Liver (tissue), 9 donors: ENCODE data around the gene MEIS1. TPM values are rescaled to one million over a fixed set of nuclear protein-coding genes. Genes with fewer than 3 reads are reported as not detected.

Experiments used
- DNase-seq: peaks from one replicate; pipeline ENCODE4 v3.0.0-alpha.2; 2017; ENCODE audit warnings: low spot score
- H3K27ac ChIP-seq, 2 donors: one replicate each; pipeline ENCODE4 v1.7.0; 2013; ENCODE audit warnings: inconsistent platforms in 2 of 2, low read length in 2 of 2, control low read depth in 1 of 2, low read depth in 1 of 2, mild to moderate bottlenecking in 1 of 2
- H3K27me3 ChIP-seq, 4 donors: one replicate each; pipeline versions ENCODE4 v1.6.1 to v1.7.0; 2013; ENCODE audit warnings: low read length in 3 of 4, inconsistent platforms in 1 of 4, mild to moderate bottlenecking in 1 of 4, moderate library complexity in 1 of 4; ENCODE audit not compliant: control insufficient read depth in 4 of 4, insufficient read depth in 4 of 4
- H3K36me3 ChIP-seq, 4 donors: one replicate each; pipeline versions ENCODE4 v1.6.1 to v1.7.0; 2013; ENCODE audit warnings: low read length in 3 of 4, mild to moderate bottlenecking in 3 of 4, low read depth in 1 of 4, moderate library complexity in 1 of 4; ENCODE audit not compliant: control insufficient read depth in 4 of 4, insufficient read depth in 3 of 4
- H3K4me1 ChIP-seq, 4 donors: one replicate each; pipeline versions ENCODE4 v1.6.1 to v1.7.0; 2013; ENCODE audit warnings: low read length in 3 of 4, mild to moderate bottlenecking in 3 of 4, moderate library complexity in 1 of 4; ENCODE audit not compliant: control insufficient read depth in 4 of 4, insufficient read depth in 4 of 4
- H3K4me3 ChIP-seq, 3 donors: one replicate each; pipeline versions ENCODE4 v1.6.1 to v1.7.0; 2013; ENCODE audit warnings: low read length in 3 of 3, control low read depth in 1 of 3, low read depth in 1 of 3, mild to moderate bottlenecking in 1 of 3
- H3K9ac ChIP-seq, 2 donors: one replicate each; pipeline ENCODE4 v1.7.0; 2013; ENCODE audit warnings: low read length in 2 of 2, mild to moderate bottlenecking in 2 of 2, moderate library complexity in 2 of 2, control low read depth in 1 of 2, low read depth in 1 of 2
- H3K9me3 ChIP-seq, 4 donors: one replicate each; pipeline versions ENCODE4 v1.6.1 to v1.7.0; 2013; ENCODE audit warnings: low read length in 3 of 4; ENCODE audit not compliant: control insufficient read depth in 4 of 4
- EGR1 ChIP-seq, 2 donors: IDR thresholded peaks; 2 replicates each; pipeline ENCODE4 v1.6.1; 2016 to 2018; ENCODE audit warnings: antibody characterized with exemption in 2 of 2, low read depth in 2 of 2
- FOXA1 ChIP-seq: IDR thresholded peaks from 2 replicates; pipeline ENCODE4 v1.6.1; 2016; ENCODE audit warnings: antibody characterized with exemption
- FOXA2 ChIP-seq: IDR thresholded peaks from 2 replicates; pipeline ENCODE4 v1.6.1; 2016; ENCODE audit warnings: antibody characterized with exemption
- GABPA ChIP-seq, 2 donors: IDR thresholded peaks in 1 of 2; conservative IDR thresholded peaks in 1 of 2; 2 replicates each; pipeline ENCODE4 v1.6.1; 2016; ENCODE audit warnings: antibody characterized with exemption in 2 of 2, mild to moderate bottlenecking in 1 of 2, moderate library complexity in 1 of 2
- HNF4A ChIP-seq, 2 donors: conservative IDR thresholded peaks; 2 replicates each; pipeline ENCODE4 v1.6.1; 2016; ENCODE audit warnings: antibody characterized with exemption in 2 of 2, mild to moderate bottlenecking in 2 of 2
- HNF4G ChIP-seq: IDR thresholded peaks from 2 replicates; pipeline ENCODE4 v1.6.1; 2016; ENCODE audit warnings: antibody characterized with exemption
- JUND ChIP-seq, 2 donors: IDR thresholded peaks; 2 replicates each; pipeline ENCODE4 v1.6.1; 2016; ENCODE audit warnings: antibody characterized with exemption in 2 of 2
- MAX ChIP-seq: IDR thresholded peaks from 2 replicates; pipeline ENCODE4 v1.6.1; 2016; ENCODE audit warnings: antibody characterized with exemption
- NR2F2 ChIP-seq: IDR thresholded peaks from 2 replicates; pipeline ENCODE4 v1.6.1; 2016; ENCODE audit warnings: antibody characterized with exemption
- RAD21 ChIP-seq, 2 donors: IDR thresholded peaks; 2 replicates each; pipeline ENCODE4 v1.6.1; 2016; ENCODE audit warnings: antibody characterized with exemption in 2 of 2, mild to moderate bottlenecking in 2 of 2
- REST ChIP-seq: IDR thresholded peaks from 2 replicates; pipeline ENCODE4 v1.6.1; 2016; ENCODE audit warnings: antibody characterized with exemption, mild to moderate bottlenecking
- RXRA ChIP-seq, 2 donors: IDR thresholded peaks; 2 replicates each; pipeline ENCODE4 v1.6.1; 2017 to 2018; ENCODE audit warnings: antibody characterized with exemption in 2 of 2, mild to moderate bottlenecking in 1 of 2
- SP1 ChIP-seq: IDR thresholded peaks from 2 replicates; pipeline ENCODE4 v1.6.1; 2018; ENCODE audit warnings: antibody characterized with exemption, mild to moderate bottlenecking
- TAF1 ChIP-seq: conservative IDR thresholded peaks from 2 replicates; pipeline ENCODE4 v1.6.1; 2016; ENCODE audit warnings: antibody characterized with exemption, mild to moderate bottlenecking
- YY1 ChIP-seq: IDR thresholded peaks from 2 replicates; pipeline ENCODE4 v1.6.1; 2016; ENCODE audit warnings: antibody characterized with exemption, mild to moderate bottlenecking
- WGBS: extraction: QIAGEN DNeasy Blood & Tissue Kit; methylation state at CpG from one replicate; pipeline ENCODE4 v1.1.7; 2013; 5-methylcytosine and 5-hydroxymethylcytosine counted together
- polyA plus RNA-seq, 2 donors: library from polyadenylated mRNA; stranded (reverse) in 1 of 2; unstranded in 1 of 2; fragments of 200-250 nt in 1 of 2; fragments of >200 nt in 1 of 2; fragmentation: Nextera tagmentation in 1 of 2; extraction: Ambion mirVana in 1 of 2; gene quantifications; one replicate each; pipeline versions ENCODE4 v1.2.1 to v1.2.3, GENCODE V29; 2013 to 2015
- total RNA-seq, 2 donors: library from RNA; depleted of rRNA; stranded (reverse); fragments of >200 nt; gene quantifications; one replicate each; pipeline ENCODE4 v1.2.3, GENCODE V29; 2014
- TF ChIP-seq, protein P1 (sequence below): IDR thresholded peaks from 2 replicates; pipeline ENCODE4 v1.6.1; 2016; ENCODE audit warnings: antibody characterized with exemption
- TF ChIP-seq, protein P2 (sequence below): IDR thresholded peaks from 2 replicates; pipeline ENCODE4 v1.6.1; 2016; ENCODE audit warnings: antibody characterized with exemption
- TF ChIP-seq, protein P3 (sequence below): fragments of 150-350 bp; IDR thresholded peaks from 2 replicates; pipeline ENCODE4 v1.5.1; 2017; ENCODE audit warnings: improper control_type of control experiment, low read depth, low read length; ENCODE audit not compliant: missing input control
- donor health status: healthy.
- donor health status: healthy.
- donor health status: healthy.
- donor health status: healthy.
- donor health status: healthy.

The MEIS1 gene
- total and polyA plus RNA-seq, 4 donors, result 1.6 to 8.6 (median 5.5) TPM

- Histone ChIP-seq H3K4me1 (peaks cover 5 to 34% (median 23%) of the 10 kb centered on the region in 4 donors), H3K36me3 (no peaks in the 10 kb centered on the region), H3K9me3 (no peaks in the 10 kb centered on the region), H3K9ac (no peak overlapping the region), H3K27me3 (peaks cover 0 to 27% (median 8%) of the 10 kb centered on the region in 4 donors), H3K27ac (peak overlapping the region in 1 of 2 donors; percentile 73), H3K4me3 (peak overlapping the region in 2 of 3 donors; percentile 59 to 79)
- peak; percentile 37 for DNase-seq
- WGBS, result 2% methylated on average over 53 of the region's 53 CpGs
- TF ChIP-seq HNF4G, result no peak
- no peak for TF ChIP-seq YY1
- TF ChIP-seq JUND (IDR thresholded peaks at IDR 0.05), result no peak
- TF ChIP-seq, protein P1, sequence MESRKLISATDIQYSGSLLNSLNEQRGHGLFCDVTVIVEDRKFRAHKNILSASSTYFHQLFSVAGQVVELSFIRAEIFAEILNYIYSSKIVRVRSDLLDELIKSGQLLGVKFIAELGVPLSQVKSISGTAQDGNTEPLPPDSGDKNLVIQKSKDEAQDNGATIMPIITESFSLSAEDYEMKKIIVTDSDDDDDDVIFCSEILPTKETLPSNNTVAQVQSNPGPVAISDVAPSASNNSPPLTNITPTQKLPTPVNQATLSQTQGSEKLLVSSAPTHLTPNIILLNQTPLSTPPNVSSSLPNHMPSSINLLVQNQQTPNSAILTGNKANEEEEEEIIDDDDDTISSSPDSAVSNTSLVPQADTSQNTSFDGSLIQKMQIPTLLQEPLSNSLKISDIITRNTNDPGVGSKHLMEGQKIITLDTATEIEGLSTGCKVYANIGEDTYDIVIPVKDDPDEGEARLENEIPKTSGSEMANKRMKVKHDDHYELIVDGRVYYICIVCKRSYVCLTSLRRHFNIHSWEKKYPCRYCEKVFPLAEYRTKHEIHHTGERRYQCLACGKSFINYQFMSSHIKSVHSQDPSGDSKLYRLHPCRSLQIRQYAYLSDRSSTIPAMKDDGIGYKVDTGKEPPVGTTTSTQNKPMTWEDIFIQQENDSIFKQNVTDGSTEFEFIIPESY, result no peak
- TF ChIP-seq FOXA2, result no peak
- TF ChIP-seq REST, result no peak
- TF ChIP-seq SP1, result no peak
- TF ChIP-seq MAX, result no peak
- TF ChIP-seq, protein P2, sequence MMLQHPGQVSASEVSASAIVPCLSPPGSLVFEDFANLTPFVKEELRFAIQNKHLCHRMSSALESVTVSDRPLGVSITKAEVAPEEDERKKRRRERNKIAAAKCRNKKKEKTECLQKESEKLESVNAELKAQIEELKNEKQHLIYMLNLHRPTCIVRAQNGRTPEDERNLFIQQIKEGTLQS, result no peak
- TF ChIP-seq, protein P3, sequence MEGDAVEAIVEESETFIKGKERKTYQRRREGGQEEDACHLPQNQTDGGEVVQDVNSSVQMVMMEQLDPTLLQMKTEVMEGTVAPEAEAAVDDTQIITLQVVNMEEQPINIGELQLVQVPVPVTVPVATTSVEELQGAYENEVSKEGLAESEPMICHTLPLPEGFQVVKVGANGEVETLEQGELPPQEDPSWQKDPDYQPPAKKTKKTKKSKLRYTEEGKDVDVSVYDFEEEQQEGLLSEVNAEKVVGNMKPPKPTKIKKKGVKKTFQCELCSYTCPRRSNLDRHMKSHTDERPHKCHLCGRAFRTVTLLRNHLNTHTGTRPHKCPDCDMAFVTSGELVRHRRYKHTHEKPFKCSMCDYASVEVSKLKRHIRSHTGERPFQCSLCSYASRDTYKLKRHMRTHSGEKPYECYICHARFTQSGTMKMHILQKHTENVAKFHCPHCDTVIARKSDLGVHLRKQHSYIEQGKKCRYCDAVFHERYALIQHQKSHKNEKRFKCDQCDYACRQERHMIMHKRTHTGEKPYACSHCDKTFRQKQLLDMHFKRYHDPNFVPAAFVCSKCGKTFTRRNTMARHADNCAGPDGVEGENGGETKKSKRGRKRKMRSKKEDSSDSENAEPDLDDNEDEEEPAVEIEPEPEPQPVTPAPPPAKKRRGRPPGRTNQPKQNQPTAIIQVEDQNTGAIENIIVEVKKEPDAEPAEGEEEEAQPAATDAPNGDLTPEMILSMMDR, result no peak
- TF ChIP-seq TAF1, result no peak
Measured at GRCh38 chr2:66575625-66576310, 140.8 kb downstream of the MEIS1 start.

- no peak for DNase-seq
- no peak overlapping the region for H3K9ac ChIP-seq
- no peak overlapping the region for H3K27ac ChIP-seq
- no peaks in the 10 kb centered on the region for H3K36me3 ChIP-seq
- 7% methylated on average over 11 of the region's 11 CpGs for WGBS
- peak overlapping the region in 1 of 3 donors; percentile 59 for H3K4me3 ChIP-seq
- H3K4me1 ChIP-seq, result peaks cover 5 to 34% (median 23%) of the 10 kb centered on the region in 4 donors
- peaks cover 0 to 27% (median 11%) of the 10 kb centered on the region in 4 donors for H3K27me3 ChIP-seq
- H3K9me3 ChIP-seq, result no peaks in the 10 kb centered on the region
- TF ChIP-seq SP1 (no peak), HNF4G (no peak), RAD21 (IDR thresholded peaks at IDR 0.05) (no peak), GABPA (IDR thresholded peaks at IDR 0.05 in 1 of 2, conservative IDR thresholded peaks at IDR 0.05 in 1 of 2) (no peak), FOXA1 (no peak), FOXA2 (no peak), MAX (no peak), HNF4A (conservative IDR thresholded peaks at IDR 0.05) (no peak), NR2F2 (no peak), RXRA (IDR thresholded peaks at IDR 0.05) (no peak), TAF1 (no peak), EGR1 (IDR thresholded peaks at IDR 0.05; ENCODE audit: low read depth in 2 of 2) (no peak), JUND (IDR thresholded peaks at IDR 0.05) (no peak)
- TF ChIP-seq, protein P2, result no peak
- TF ChIP-seq, protein P3, result no peak
- TF ChIP-seq, protein P1, result no peak
Measured at GRCh38 chr2:66576311-66576560, 141.3 kb downstream of the MEIS1 start.
